Activated B cell treated with CpG ODN at 0.5 μM for 24 hours (primary cell): ENCODE results near the gene TNP2. TPM values are rescaled to one million over a fixed set of nuclear protein-coding genes. Genes with fewer than 3 reads are reported as not detected.

ENCODE experiments used
- ATAC-seq: fragments of 200-7000 bp; cut with Tn5 transposase; one replicate; pipeline ENCODE4 v1.10.0; 2021; ENCODE audit warnings: low read depth, mild to moderate bottlenecking, moderate library complexity
- CTCF ChIA-PET: fragments of 350-600 bp; sonication (Branson Sonifier 250); formaldehyde crosslinking; loops from one replicate; lab custom pipeline; 2021; ENCODE audit warnings: antibody characterized with exemption; lab: Charles Lee
- POLR2A ChIA-PET: fragments of 350-600 bp; sonication (Branson Sonifier 250); formaldehyde crosslinking; loops from one replicate; lab custom pipeline; 2021; ENCODE audit warnings: antibody characterized with exemption; lab: Charles Lee
- DNase-seq: peaks from one replicate; pipeline ENCODE4 v3.0.0; 2022
- H3K27ac Mint-ChIP-seq: one replicate; pipeline ENCODE4 v1.8.0; 2020; ENCODE audit warnings: mixed read lengths
- H3K27me3 Mint-ChIP-seq: one replicate; pipeline ENCODE4 v1.8.0; 2021; ENCODE audit warnings: mixed read lengths
- H3K36me3 Mint-ChIP-seq: one replicate; pipeline ENCODE4 v1.8.0; 2021; ENCODE audit warnings: low read depth, mixed read lengths
- H3K4me1 Mint-ChIP-seq: one replicate; pipeline ENCODE4 v1.8.0; 2021; ENCODE audit warnings: mixed read lengths
- H3K4me3 Mint-ChIP-seq: one replicate; pipeline ENCODE4 v1.8.0; 2020; ENCODE audit warnings: mild to moderate bottlenecking, mixed read lengths
- H3K9me3 Mint-ChIP-seq: one replicate; pipeline ENCODE4 v1.8.0; 2020; ENCODE audit warnings: mixed read lengths
- CTCF ChIP-seq: fragments of 200-600 bp; IDR thresholded peaks from one replicate; pipeline ENCODE4 v1.8.0; 2022; ENCODE audit warnings: antibody characterized with exemption, mild to moderate bottlenecking
- intact Hi-C: fragments of 100-400 bp; cut with micrococcal nuclease; formaldehyde crosslinking; loops from one replicate; pipeline ENCODE4 v1.15.1; 2024
- total RNA-seq: library from RNA; stranded (reverse); gene quantifications from 2 replicates; pipeline ENCODE4 v1.2.3, GENCODE V29; 2022

TNP2 gene
- total RNA-seq, 1 donor from 2014 or later, result not detected

GRCh38 chr16:11277607-11278337 lies 8.6 kb upstream of the TNP2 start:
- ChIA-PET POLR2A (no interaction called here), CTCF (interaction anchor here (1.3 kb wide), 1 partner anchor 77 kb away, joined by 3 read pairs; no protein-coding TSS in a partner anchor)
- intact Hi-C loops, result loop anchor here (2.0 kb wide), 1 partner anchor 19 kb away; no protein-coding TSS in a partner anchor
- Mint-ChIP-seq H3K9me3 (no peaks in the 10 kb centered on the region), H3K27me3 (no peaks in the 10 kb centered on the region), H3K4me1 (peaks cover 17% of the 10 kb centered on the region), H3K4me3 (no peak overlapping the region), H3K36me3 (no peaks in the 10 kb centered on the region), H3K27ac (no peak overlapping the region)
- DNase-seq (no peak), ATAC-seq (no peak)
- TF ChIP-seq CTCF, result no peak

- POLR2A ChIA-PET, result interaction anchor here (0.6 to 0.7 kb wide), 2 partner anchors 78 to 83 kb away, joined by 3 to 5 read pairs; no protein-coding TSS in a partner anchor
- CTCF ChIA-PET, result interaction anchor here (1.8 kb wide), 1 partner anchor 21 kb away, joined by 4 read pairs; no protein-coding TSS in a partner anchor
- no peak overlapping the region for H3K4me3 Mint-ChIP-seq
- no peaks in the 10 kb centered on the region for H3K36me3 Mint-ChIP-seq
- DNase-seq (no peak), ATAC-seq (no peak)
- no peak overlapping the region for H3K27ac Mint-ChIP-seq
- H3K9me3 Mint-ChIP-seq, result no peaks in the 10 kb centered on the region
- peaks cover 17% of the 10 kb centered on the region for H3K4me1 Mint-ChIP-seq
- intact Hi-C loops, result no loop called here
- no peaks in the 10 kb centered on the region for H3K27me3 Mint-ChIP-seq
- TF ChIP-seq CTCF, result no peak
Measured at GRCh38 chr16:11276896-11277593, 7.9 kb upstream of the TNP2 start.

- ATAC-seq, result no peak
- no peak within 1 kb of the TSS for H3K4me3 Mint-ChIP-seq
- POLR2A ChIA-PET, result interaction anchor here (0.6 to 0.7 kb wide), 2 partner anchors 79 to 84 kb away, joined by 3 to 5 read pairs; no protein-coding TSS in a partner anchor
Measured at GRCh38 chr16:11276143-11276895, 7.2 kb upstream of the TNP2 start, which contains the start of gene PRM2. TSS of gene PRM2 (minus strand) at chr16:11276480. CDS start at chr16:11276370, 110 bp downstream.

GRCh38 chr16:11274964-11275363 lies 5.8 kb upstream of the TNP2 start:
- ChIA-PET CTCF (no interaction called here), POLR2A (no interaction called here)
- Mint-ChIP-seq H3K27me3 (no peaks in the 10 kb centered on the region), H3K36me3 (no peaks in the 10 kb centered on the region), H3K9me3 (no peaks in the 10 kb centered on the region), H3K4me3 (no peak overlapping the region), H3K27ac (no peak overlapping the region), H3K4me1 (peaks cover 14% of the 10 kb centered on the region)
- DNase-seq (no peak), ATAC-seq (no peak)
- intact Hi-C loops, result no loop called here
- TF ChIP-seq CTCF, result no peak

More at GRCh38 chr16:11276143-11276895, 7.2 kb upstream of the TNP2 start, which contains the start of gene PRM2:
- no peak for TF ChIP-seq CTCF
- Mint-ChIP-seq H3K36me3 (no peaks in the 10 kb centered on the region), H3K27me3 (no peaks in the 10 kb centered on the region), H3K27ac (no peak within 1 kb of the TSS), H3K4me1 (peaks cover 17% of the 10 kb centered on the region), H3K9me3 (no peaks in the 10 kb centered on the region)
- no peak for DNase-seq
- CTCF ChIA-PET, result interaction anchor here (1.8 kb wide), 1 partner anchor 21 kb away, joined by 4 read pairs; no protein-coding TSS in a partner anchor
- intact Hi-C loops, result no loop called here
